H1 (cell line): ENCODE results near the gene VOPP1. TPM values are rescaled to one million over a fixed set of nuclear protein-coding genes. Genes with fewer than 3 reads are reported as not detected.

Source experiments
- CHD7 ChIP-seq: fragments of 300-600 bp; sonication (generic); IDR thresholded peaks from 2 replicates; pipeline ENCODE4 v1.7.1; 2012; ENCODE audit warnings: low read length, moderate library complexity, mild to moderate bottlenecking, inconsistent platforms; ENCODE audit not compliant: insufficient replicate concordance
- CREB1 ChIP-seq: IDR thresholded peaks from 2 replicates; pipeline ENCODE4 v1.6.1; 2012; ENCODE audit warnings: inconsistent platforms
- PHF8 ChIP-seq: fragments of 200-600 bp; sonication (generic); conservative IDR thresholded peaks from 2 replicates; pipeline ENCODE4 v1.7.1; 2012; ENCODE audit warnings: low read depth, mild to moderate bottlenecking, inconsistent platforms, low read length, moderate library complexity
- RAD21 ChIP-seq, 2 experiments: IDR thresholded peaks in 1 of 2; conservative IDR thresholded peaks in 1 of 2; 2 replicates each; pipeline ENCODE4 v1.6.1; 2011; ENCODE audit warnings: low read depth in 2 of 2, low read length in 2 of 2, improper control_type of control experiment in 1 of 2, inconsistent platforms in 1 of 2, mild to moderate bottlenecking in 1 of 2, moderate library complexity in 1 of 2
- RXRA ChIP-seq: IDR thresholded peaks from 2 replicates; pipeline ENCODE4 v1.6.1; 2011; ENCODE audit warnings: low read depth, mild to moderate bottlenecking, low read length, moderate library complexity; ENCODE audit not compliant: insufficient read depth
- TAF7 ChIP-seq: optimal IDR thresholded peaks from 2 replicates; pipeline ENCODE3; 2011; ENCODE audit warnings: low read depth, mild to moderate bottlenecking, inconsistent platforms, low read length, moderate library complexity, borderline replicate concordance
- TEAD4 ChIP-seq: IDR thresholded peaks from 2 replicates; pipeline ENCODE4 v1.6.1; 2012; ENCODE audit warnings: low read depth, low read length, inconsistent platforms, mixed read lengths
- polyA plus RNA-seq, 7 experiments: library from polyadenylated mRNA; depleted of rRNA in 3 of 7; stranded (reverse) in 5 of 7; unstranded in 2 of 7; fragments of >200 nt in 5 of 7; fragments of 200-250 nt in 2 of 7; gene quantifications; 1 replicate in 5 of 7; 2 replicates in 1 of 7; 4 replicates in 1 of 7; pipeline versions ENCODE4 v1.2.1 to v1.2.3, GENCODE V29; 2011 to 2013; ENCODE audit warnings: missing spikeins in 2 of 7, mixed read lengths in 2 of 7
- total RNA-seq: library from RNA; stranded (reverse); fragmentation: NEBNext Ultra II Directional; extraction: Animal tissue kit (Norgen Biotek cat#: 25700); gene quantifications from 2 replicates; pipeline ENCODE4 v1.2.1, GENCODE V29; 2021

Gene VOPP1
- total and polyA plus RNA-seq, 2 of the 8 experiments (the other 6 are each of a cell fraction or from before 2014, with no cell fraction given): 44.7 to 83.0 TPM

DNA sequence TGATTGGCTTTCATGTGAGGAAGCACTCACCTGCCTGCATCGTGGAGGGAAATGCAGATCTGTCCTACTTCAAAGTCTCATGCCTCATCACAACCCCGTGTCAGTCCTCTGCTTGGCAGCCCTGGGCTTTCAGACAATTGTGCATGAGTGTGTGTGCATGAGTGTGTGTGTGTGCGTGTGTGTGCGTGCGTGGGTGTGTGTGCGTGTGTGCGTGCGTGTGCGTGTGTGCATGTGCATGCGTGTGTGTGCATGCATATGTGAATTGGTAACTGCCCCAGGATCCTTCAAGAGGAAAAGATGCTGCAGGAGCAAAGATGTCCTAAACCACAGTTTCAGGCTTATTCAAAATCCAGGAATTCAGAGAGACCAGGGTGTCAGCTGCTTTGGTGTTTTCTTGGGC is 135.8 kb downstream of the VOPP1 start (continued):
- TF ChIP-seq CHD7: no peak
- no peak for TF ChIP-seq RXRA
- no peak for TF ChIP-seq CREB1
- no peak for TF ChIP-seq PHF8
- no peak for TF ChIP-seq RAD21 (IDR thresholded peaks at IDR 0.05 in 1 of 2, conservative IDR thresholded peaks at IDR 0.05 in 1 of 2; ENCODE audit: low read depth in 2 of 2, low read length in 2 of 2)
- no peak for TF ChIP-seq TAF7
- no peak for TF ChIP-seq TEAD4
